ENCODE measurements around the gene PRR5L.

PRR5L gene

DNA sequence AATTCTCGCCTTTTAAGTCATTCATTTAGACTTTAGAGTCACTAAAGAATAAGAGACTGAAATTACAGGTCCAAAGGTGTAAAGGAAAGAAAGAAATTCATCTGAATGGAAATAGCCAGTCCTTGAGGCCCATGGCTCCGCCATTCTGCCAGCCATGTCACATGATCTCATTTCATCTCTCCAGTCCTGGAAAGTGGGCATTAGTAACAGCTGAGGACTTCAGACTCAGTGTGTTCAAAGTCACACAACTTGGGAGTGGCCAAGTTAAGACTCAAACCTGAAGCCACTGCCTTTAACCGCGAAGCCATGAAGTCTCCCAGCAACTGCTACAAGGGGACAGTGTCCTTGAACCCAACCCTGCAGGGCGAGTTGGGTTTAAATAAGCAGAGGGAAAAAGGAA lies 103.7 kb downstream of the PRR5L start:
- WGBS, 2 experiments, result 91 to 93% methylated on average over 5 of the region's 5 CpGs
- Histone ChIP-seq H3K4me1 (ENCODE audit: control insufficient read depth, insufficient read depth, low read length) (no peaks in the 10 kb centered on the region), H3K27ac (ENCODE audit: insufficient read depth, low read depth, low read length, poor library complexity, severe bottlenecking) (no peak overlapping the region), H3K4me3 (ENCODE audit: insufficient read depth, low read depth, low read length) (no peak overlapping the region), H3K27me3 (ENCODE audit: control insufficient read depth, insufficient read depth, low read length, poor library complexity, severe bottlenecking) (no peaks in the 10 kb centered on the region), H3K36me3 (ENCODE audit: control insufficient read depth, insufficient read depth, low read length) (peaks cover 16% of the 10 kb centered on the region), H3K9me3 (ENCODE audit: control insufficient read depth, low read length) (no peaks in the 10 kb centered on the region)

DNA sequence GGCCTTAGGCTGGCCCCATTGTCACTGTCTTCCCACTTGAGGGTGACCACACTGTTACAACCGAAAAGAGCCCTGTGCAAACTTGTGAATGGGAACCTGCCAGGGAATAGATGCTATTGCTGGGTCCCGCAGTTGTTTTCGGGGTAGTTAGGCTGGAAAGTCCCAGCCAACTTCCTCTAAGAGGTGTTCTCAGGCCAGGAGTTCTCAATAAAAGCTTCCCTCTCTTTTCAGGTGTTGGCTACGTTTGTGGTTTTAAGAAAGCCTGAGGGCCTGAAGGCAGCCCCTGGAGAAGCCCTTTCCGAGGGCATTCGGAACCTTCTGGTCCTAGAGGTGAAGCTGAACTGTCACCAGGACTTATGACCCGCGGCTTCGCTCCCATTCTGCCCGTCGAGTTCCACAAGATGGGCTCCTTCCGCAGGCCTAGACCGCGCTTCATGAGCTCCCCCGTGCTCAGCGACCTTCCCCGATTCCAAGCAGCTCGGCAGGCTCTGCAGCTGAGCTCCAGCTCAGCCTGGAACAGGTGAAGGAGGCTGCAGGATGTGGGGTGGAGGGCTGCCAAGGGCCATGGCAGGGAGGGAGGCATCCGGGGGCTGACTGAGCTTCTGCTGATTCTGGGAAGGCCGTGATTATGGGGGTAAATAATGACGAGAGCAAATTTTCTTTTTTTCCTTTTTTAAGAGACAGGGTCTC lies 104.8 kb downstream of the PRR5L start:
- Histone ChIP-seq H3K9me3 (ENCODE audit: control insufficient read depth, low read length) (no peaks in the 10 kb centered on the region), H3K4me3 (ENCODE audit: insufficient read depth, low read depth, low read length) (no peak overlapping the region), H3K27ac (ENCODE audit: insufficient read depth, low read depth, low read length, poor library complexity, severe bottlenecking) (no peak overlapping the region), H3K36me3 (ENCODE audit: control insufficient read depth, insufficient read depth, low read length) (peaks cover 16% of the 10 kb centered on the region), H3K27me3 (ENCODE audit: control insufficient read depth, insufficient read depth, low read length, poor library complexity, severe bottlenecking) (no peaks in the 10 kb centered on the region), H3K4me1 (ENCODE audit: control insufficient read depth, insufficient read depth, low read length) (no peaks in the 10 kb centered on the region)
- 96 to 97% methylated on average over 21 of the region's 21 CpGs for WGBS, 2 experiments

DNA sequence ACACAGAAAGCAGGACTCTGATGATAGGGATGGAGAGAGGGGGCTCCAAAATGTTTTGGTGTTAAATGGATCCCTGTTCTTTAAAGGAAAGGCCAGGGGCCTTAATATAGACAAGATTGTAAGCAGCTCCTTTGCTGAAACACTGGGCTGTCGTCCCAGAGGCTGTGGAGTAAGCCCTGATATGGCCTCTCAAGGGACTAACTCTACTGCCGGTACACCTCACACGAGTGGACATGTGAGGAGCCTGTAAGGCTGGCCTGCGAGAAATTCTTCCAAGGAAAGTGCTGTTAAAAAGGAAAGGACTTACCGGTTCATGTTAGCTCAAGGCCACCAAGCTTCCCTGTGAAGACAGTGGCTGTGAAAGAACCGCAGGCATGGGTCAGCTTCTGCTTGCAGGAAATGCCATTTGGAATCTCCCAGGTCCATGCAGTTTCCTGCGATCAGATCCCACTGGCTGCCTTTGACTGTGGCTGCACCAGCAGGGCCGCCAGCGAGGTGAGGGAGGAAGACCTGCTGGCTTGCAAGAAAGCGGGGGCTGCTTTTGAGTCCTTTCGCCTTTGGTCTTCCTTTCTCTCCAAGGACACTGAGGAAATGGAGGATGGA lies 106.6 kb downstream of the PRR5L start:
- H3K27me3 ChIP-seq (ENCODE audit: control insufficient read depth, insufficient read depth, low read length, poor library complexity, severe bottlenecking), result no peaks in the 10 kb centered on the region
- no peaks in the 10 kb centered on the region for H3K4me1 ChIP-seq (ENCODE audit: control insufficient read depth, insufficient read depth, low read length)
- no peaks in the 10 kb centered on the region for H3K9me3 ChIP-seq (ENCODE audit: control insufficient read depth, low read length)
- H3K27ac ChIP-seq (ENCODE audit: insufficient read depth, low read depth, low read length, poor library complexity, severe bottlenecking), result no peak overlapping the region
- WGBS, 2 experiments, result 94 to 96% methylated on average over 11 of the region's 11 CpGs
- H3K36me3 ChIP-seq (ENCODE audit: control insufficient read depth, insufficient read depth, low read length), result peaks cover 9% of the 10 kb centered on the region
- no peak overlapping the region for H3K4me3 ChIP-seq (ENCODE audit: insufficient read depth, low read depth, low read length)

DNA sequence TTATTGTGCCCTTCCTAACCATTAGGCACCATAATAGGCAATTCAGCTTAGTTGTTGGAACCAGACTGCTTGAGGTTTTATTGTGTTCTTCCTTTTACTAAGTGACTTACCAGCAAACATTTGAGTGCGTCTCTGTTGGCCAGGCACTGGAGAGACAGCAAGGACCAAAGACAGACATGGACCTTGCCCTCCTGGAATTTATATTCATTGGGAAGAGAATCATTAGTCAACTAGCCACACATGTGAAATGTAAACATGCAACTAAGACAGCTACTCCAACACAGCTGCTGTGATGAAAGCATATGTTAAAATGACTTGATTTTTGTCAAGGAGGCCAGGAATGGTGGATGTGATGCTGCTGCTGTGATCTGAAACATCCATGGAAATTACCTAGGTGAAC lies 107.6 kb downstream of the PRR5L start:
- Histone ChIP-seq H3K4me3 (ENCODE audit: insufficient read depth, low read depth, low read length) (no peak overlapping the region), H3K27ac (ENCODE audit: insufficient read depth, low read depth, low read length, poor library complexity, severe bottlenecking) (no peak overlapping the region), H3K27me3 (ENCODE audit: control insufficient read depth, insufficient read depth, low read length, poor library complexity, severe bottlenecking) (no peaks in the 10 kb centered on the region), H3K4me1 (ENCODE audit: control insufficient read depth, insufficient read depth, low read length) (no peaks in the 10 kb centered on the region), H3K9me3 (ENCODE audit: control insufficient read depth, low read length) (no peaks in the 10 kb centered on the region), H3K36me3 (ENCODE audit: control insufficient read depth, insufficient read depth, low read length) (peaks cover 9% of the 10 kb centered on the region)
- WGBS, 2 experiments, result 93 to 95% methylated on average over 1 of the region's 1 CpG

DNA sequence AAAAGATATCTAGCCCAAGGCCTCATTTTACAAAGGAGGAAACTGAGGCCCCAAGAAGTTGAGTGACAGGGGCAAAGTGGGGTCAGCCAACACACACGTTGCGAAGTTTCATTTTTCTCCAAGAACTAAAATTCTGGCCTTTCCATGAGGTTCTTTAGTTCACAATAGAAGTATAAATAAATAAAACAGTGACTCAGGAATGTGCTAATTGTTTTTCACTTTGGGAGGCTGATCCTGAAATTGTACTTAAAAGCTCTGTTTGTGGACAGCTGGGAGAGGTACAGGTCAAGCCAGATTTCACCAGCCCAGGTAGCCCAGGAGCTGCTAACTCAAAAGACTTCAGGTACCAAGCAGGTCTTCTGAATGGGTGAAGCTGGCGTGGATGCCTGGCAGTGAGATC lies 108.7 kb downstream of the PRR5L start:
- Histone ChIP-seq H3K9me3 (ENCODE audit: control insufficient read depth, low read length) (no peaks in the 10 kb centered on the region), H3K4me1 (ENCODE audit: control insufficient read depth, insufficient read depth, low read length) (no peaks in the 10 kb centered on the region), H3K4me3 (ENCODE audit: insufficient read depth, low read depth, low read length) (no peak overlapping the region), H3K27ac (ENCODE audit: insufficient read depth, low read depth, low read length, poor library complexity, severe bottlenecking) (no peak overlapping the region), H3K27me3 (ENCODE audit: control insufficient read depth, insufficient read depth, low read length, poor library complexity, severe bottlenecking) (no peaks in the 10 kb centered on the region), H3K36me3 (ENCODE audit: control insufficient read depth, insufficient read depth, low read length) (peaks cover 9% of the 10 kb centered on the region)
- 92 to 96% methylated on average over 3 of the region's 3 CpGs for WGBS, 2 experiments

DNA sequence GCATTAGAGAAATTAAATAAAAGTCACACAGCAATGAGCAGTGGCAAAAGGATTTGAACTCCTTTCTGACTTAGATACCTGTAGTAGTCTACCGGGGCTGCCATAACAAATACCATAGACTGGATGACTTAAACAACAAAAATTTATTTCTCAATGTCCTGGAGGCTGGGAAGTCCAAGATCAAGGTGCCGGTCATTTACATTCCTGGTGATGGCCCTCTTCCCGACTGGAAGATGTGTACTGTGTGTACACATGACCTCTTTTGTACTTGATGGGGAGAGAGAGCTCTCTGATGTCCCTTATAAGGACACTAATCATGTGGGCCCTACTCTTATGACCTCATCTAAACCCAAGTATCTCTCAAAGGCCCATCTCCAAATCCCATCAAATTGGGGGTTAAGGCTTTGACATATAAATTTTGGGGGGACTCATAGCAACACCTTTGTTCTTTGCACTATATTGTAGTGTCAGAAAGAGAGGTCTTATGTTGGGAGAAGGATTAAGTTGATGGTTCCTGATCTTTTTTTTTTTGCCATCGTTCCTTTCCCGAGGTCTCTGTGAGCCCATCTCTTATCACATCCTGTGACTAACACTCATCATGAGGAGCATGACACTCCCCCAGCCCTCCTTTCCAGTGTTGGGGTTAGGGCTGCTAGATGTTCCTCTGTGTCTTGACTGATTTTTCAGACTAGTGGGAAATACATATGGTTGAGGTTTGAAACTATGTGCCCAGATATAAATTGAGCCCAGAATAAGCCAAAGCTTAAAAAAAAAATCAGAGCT lies 109.7 kb downstream of the PRR5L start:
- peaks cover 6% of the 10 kb centered on the region for H3K36me3 ChIP-seq (ENCODE audit: control insufficient read depth, insufficient read depth, low read length)
- 92 to 95% methylated on average over 3 to 5 of the region's 5 CpGs for WGBS, 2 experiments
- no peaks in the 10 kb centered on the region for H3K9me3 ChIP-seq (ENCODE audit: control insufficient read depth, low read length)

DNA sequence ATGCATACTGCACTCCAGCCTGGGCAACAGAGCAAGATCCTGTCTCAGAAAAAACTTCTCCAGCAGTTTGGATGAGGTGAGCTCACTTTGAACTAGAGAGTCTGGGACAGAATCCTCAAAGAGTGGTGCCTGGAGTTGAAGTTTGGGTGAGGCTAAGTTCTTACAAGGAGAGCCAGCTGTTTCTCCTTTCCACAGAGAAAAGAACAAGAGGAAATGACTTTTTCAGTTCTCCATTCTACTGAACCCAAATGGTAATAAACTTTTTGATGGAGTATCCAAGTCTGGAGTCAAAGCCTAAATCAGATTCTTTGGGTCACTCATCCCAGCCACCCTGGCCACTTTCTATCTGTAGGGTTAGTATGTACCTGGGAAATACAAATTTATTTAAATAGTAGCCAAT lies 111.3 kb downstream of the PRR5L start:
- Histone ChIP-seq H3K9me3 (ENCODE audit: control insufficient read depth, low read length) (no peaks in the 10 kb centered on the region), H3K27ac (ENCODE audit: insufficient read depth, low read depth, low read length, poor library complexity, severe bottlenecking) (no peak overlapping the region), H3K36me3 (ENCODE audit: control insufficient read depth, insufficient read depth, low read length) (peaks cover 5% of the 10 kb centered on the region), H3K27me3 (ENCODE audit: control insufficient read depth, insufficient read depth, low read length, poor library complexity, severe bottlenecking) (no peaks in the 10 kb centered on the region), H3K4me3 (ENCODE audit: insufficient read depth, low read depth, low read length) (no peak overlapping the region), H3K4me1 (ENCODE audit: control insufficient read depth, insufficient read depth, low read length) (no peaks in the 10 kb centered on the region)

More for the DNA sequence above, 109.7 kb downstream of the PRR5L start:
- no peaks in the 10 kb centered on the region for H3K27me3 ChIP-seq (ENCODE audit: control insufficient read depth, insufficient read depth, low read length, poor library complexity, severe bottlenecking)
- H3K4me3 ChIP-seq (ENCODE audit: insufficient read depth, low read depth, low read length), result no peak overlapping the region
- no peaks in the 10 kb centered on the region for H3K4me1 ChIP-seq (ENCODE audit: control insufficient read depth, insufficient read depth, low read length)
- no peak overlapping the region for H3K27ac ChIP-seq (ENCODE audit: insufficient read depth, low read depth, low read length, poor library complexity, severe bottlenecking)

DNA sequence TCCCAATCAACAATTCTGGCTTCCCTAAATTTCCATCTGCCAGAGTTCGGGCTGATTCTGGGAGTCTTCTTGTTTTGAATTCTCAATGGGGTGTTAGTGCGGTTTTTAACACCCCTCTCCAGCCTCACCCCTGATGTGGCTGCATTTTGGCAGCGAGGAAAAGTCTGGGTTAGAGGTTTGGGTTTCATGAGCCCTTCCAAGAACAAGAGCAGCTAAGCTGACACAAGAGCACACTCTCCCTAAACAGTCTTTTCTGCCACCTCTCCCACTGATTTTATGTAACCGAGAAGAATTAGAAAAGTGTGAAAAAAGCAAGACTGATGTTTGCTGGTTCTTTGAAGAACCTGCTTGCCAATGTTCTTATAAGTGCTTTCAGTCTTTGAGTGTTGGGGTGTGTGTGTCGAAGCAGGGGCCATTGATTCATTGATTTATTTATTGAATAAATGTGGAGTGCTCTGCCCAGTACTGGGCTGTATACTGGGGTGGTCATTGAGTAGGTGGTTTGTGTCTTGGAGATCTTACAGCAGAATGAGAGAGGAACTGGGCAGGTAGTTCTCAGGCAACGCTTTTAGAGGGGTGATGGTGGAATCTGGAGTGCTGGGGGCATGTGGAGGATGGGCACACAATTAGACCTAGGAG lies 112.5 kb downstream of the PRR5L start:
- no peak overlapping the region for H3K4me3 ChIP-seq (ENCODE audit: insufficient read depth, low read depth, low read length)
- H3K4me1 ChIP-seq (ENCODE audit: control insufficient read depth, insufficient read depth, low read length), result no peaks in the 10 kb centered on the region
- H3K27ac ChIP-seq (ENCODE audit: insufficient read depth, low read depth, low read length, poor library complexity, severe bottlenecking), result no peak overlapping the region
- no peaks in the 10 kb centered on the region for H3K27me3 ChIP-seq (ENCODE audit: control insufficient read depth, insufficient read depth, low read length, poor library complexity, severe bottlenecking)
- H3K9me3 ChIP-seq (ENCODE audit: control insufficient read depth, low read length), result no peaks in the 10 kb centered on the region
- WGBS, 2 experiments, result 91 to 92% methylated on average over 6 of the region's 6 CpGs
- peaks cover 10% of the 10 kb centered on the region for H3K36me3 ChIP-seq (ENCODE audit: control insufficient read depth, insufficient read depth, low read length)

DNA sequence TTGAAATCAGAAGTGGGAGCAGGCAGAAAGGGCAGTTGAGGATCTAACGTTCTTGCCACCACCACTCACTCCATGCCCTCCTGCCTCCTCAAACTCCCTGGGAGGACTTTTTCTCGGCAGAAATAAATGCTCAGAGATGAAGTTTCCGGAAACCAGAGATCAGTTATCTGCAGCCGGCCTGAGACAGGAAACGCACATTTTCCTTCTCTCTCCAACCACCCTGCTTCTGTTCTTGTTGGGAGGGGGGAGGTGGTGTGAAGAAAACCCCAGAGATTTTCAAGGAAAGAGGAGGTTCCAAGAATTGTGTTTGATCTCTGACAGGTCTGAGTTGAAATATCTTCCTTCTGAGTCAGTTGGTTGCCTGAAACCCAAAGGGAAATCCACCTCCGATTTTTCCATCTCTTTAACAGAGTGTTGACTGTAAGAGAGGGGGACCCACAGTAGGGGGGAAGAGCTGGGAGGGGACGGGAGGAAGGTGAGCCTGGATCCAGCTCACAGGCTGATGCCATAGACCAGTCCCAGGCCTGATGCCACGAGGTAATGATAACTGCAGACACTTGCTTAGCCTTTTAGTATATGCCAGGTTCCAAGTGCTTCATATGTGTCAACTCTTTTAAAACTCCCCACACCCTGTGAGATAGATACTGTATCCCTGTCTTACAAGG lies 113.2 kb downstream of the PRR5L start:
- H3K27ac ChIP-seq (ENCODE audit: insufficient read depth, low read depth, low read length, poor library complexity, severe bottlenecking), result no peak overlapping the region
- no peak overlapping the region for H3K4me3 ChIP-seq (ENCODE audit: insufficient read depth, low read depth, low read length)
- peaks cover 10% of the 10 kb centered on the region for H3K36me3 ChIP-seq (ENCODE audit: control insufficient read depth, insufficient read depth, low read length)
- no peaks in the 10 kb centered on the region for H3K4me1 ChIP-seq (ENCODE audit: control insufficient read depth, insufficient read depth, low read length)
- H3K9me3 ChIP-seq (ENCODE audit: control insufficient read depth, low read length), result no peaks in the 10 kb centered on the region
- 92 to 96% methylated on average over 6 to 8 of the region's 8 CpGs for WGBS, 2 experiments
- H3K27me3 ChIP-seq (ENCODE audit: control insufficient read depth, insufficient read depth, low read length, poor library complexity, severe bottlenecking), result no peaks in the 10 kb centered on the region
